Myocyte (in vitro differentiated cells): ENCODE measurements around the gene PPHLN1. TPM values are rescaled to one million over a fixed set of nuclear protein-coding genes. Genes with fewer than 3 reads are reported as not detected.
"Not testable (repeated sequence)": the region's sequence is repeated elsewhere in the genome, so short reads cannot be mapped to it uniquely, and the experiment has no call there.

ENCODE experiments used
- DNase-seq: peaks from one replicate; pipeline ENCODE4 v3.0.0-alpha.2; 2012; ENCODE audit warnings: low read depth
- total RNA-seq: library from RNA; depleted of rRNA; stranded (reverse); fragments of >200 nt; gene quantifications from 2 replicates; pipeline ENCODE4 v1.2.3, GENCODE V29; 2014

Gene PPHLN1
- total RNA-seq, 1 donor from 2014 or later, result 60.0 TPM

GRCh38 chr12:42320796-42321195 is 5.2 kb upstream of the PPHLN1 start:
- no peak for DNase-seq

GRCh38 chr12:42322567-42322966 is 3.4 kb upstream of the PPHLN1 start:
- no peak for DNase-seq

GRCh38 chr12:42323856-42324255 is 2.1 kb upstream of the PPHLN1 start:
- DNase-seq, result no peak

GRCh38 chr12:42325326-42325652 is 678 bp upstream of the PPHLN1 start:
- no peak for DNase-seq

GRCh38 chr12:42326541-42327226 is 717 bp downstream of the PPHLN1 start:
- peak; percentile 40 for DNase-seq

GRCh38 chr12:42327227-42327590 is 1.2 kb downstream of the PPHLN1 start:
- DNase-seq, result no peak

GRCh38 chr12:42330097-42330496 is 4.1 kb downstream of the PPHLN1 start:
- not testable (repeated sequence) for DNase-seq

- peak; percentile 66 for DNase-seq
Observed at GRCh38 chr12:42332301-42333285, 6.6 kb downstream of the PPHLN1 start.

GRCh38 chr12:42336286-42336685 is 10.3 kb downstream of the PPHLN1 start:
- DNase-seq, result no peak

GRCh38 chr12:42338280-42338679 is 12.3 kb downstream of the PPHLN1 start:
- no peak for DNase-seq

- DNase-seq, result no peak
Observed at GRCh38 chr12:42342028-42342427, 16.1 kb downstream of the PPHLN1 start.

GRCh38 chr12:42343721-42344120 is 17.8 kb downstream of the PPHLN1 start:
- no peak for DNase-seq

GRCh38 chr12:42346403-42347002 is 20.5 kb downstream of the PPHLN1 start:
- no peak for DNase-seq

- not testable (repeated sequence) for DNase-seq
Observed at GRCh38 chr12:42349119-42350020, 23.4 kb downstream of the PPHLN1 start.

- DNase-seq, result not testable (repeated sequence)
Observed at GRCh38 chr12:42350021-42350407, 24.0 kb downstream of the PPHLN1 start.

GRCh38 chr12:42356344-42356743 is 30.4 kb downstream of the PPHLN1 start:
- DNase-seq, result no peak

GRCh38 chr12:42360747-42361403 is 34.9 kb downstream of the PPHLN1 start:
- no peak for DNase-seq

- no peak for DNase-seq
Observed at GRCh38 chr12:42361909-42362646, 36.1 kb downstream of the PPHLN1 start.

- DNase-seq, result no peak
Observed at GRCh38 chr12:42362647-42363260, 36.8 kb downstream of the PPHLN1 start.
